Activated CD4-positive, CD25-positive, alpha-beta regulatory T cell treated with anti-CD3 and anti-CD28 coated beads, Interleukin-2, amount 50 U/mL, for 72 hours (primary cell): ENCODE results near the gene HMGN1.

Experiments
- DNase-seq: peaks from one replicate; pipeline ENCODE4 v3.0.0; 2021

Gene HMGN1

GRCh38 chr21:39366563-39366962, 17.7 kb upstream of the HMGN1 start:
- DNase-seq: no peak

- no peak for DNase-seq
Observed at GRCh38 chr21:39364949-39365348, 16.1 kb upstream of the HMGN1 start.

- no peak for DNase-seq
Observed at GRCh38 chr21:39363607-39364555, 15.0 kb upstream of the HMGN1 start.

GRCh38 chr21:39362733-39363132, 13.8 kb upstream of the HMGN1 start:
- no peak for DNase-seq

- no peak for DNase-seq
Observed at GRCh38 chr21:39359382-39359781, 10.5 kb upstream of the HMGN1 start.

GRCh38 chr21:39353295-39353694, 4.4 kb upstream of the HMGN1 start:
- DNase-seq: no peak

GRCh38 chr21:39350094-39351005, 1.5 kb upstream of the HMGN1 start:
- DNase-seq: no peak

- DNase-seq: peak; percentile 97
Observed at GRCh38 chr21:39349211-39350093, 564 bp upstream of the HMGN1 start.

- no peak for DNase-seq
Observed at GRCh38 chr21:39348040-39348354, 891 bp downstream of the HMGN1 start.

GRCh38 chr21:39347537-39347936, 1.4 kb downstream of the HMGN1 start:
- DNase-seq: no peak

GRCh38 chr21:39346671-39347331, 2.1 kb downstream of the HMGN1 start:
- DNase-seq: no peak

- no peak for DNase-seq
Observed at GRCh38 chr21:39346206-39346605, 2.7 kb downstream of the HMGN1 start.

GRCh38 chr21:39345440-39345839, 3.4 kb downstream of the HMGN1 start:
- no peak for DNase-seq

GRCh38 chr21:39344848-39345247, 4.0 kb downstream of the HMGN1 start:
- no peak for DNase-seq

- no peak for DNase-seq
Observed at GRCh38 chr21:39341249-39341923, 7.5 kb downstream of the HMGN1 start.

- no peak for DNase-seq
Observed at GRCh38 chr21:39340687-39341086, 8.2 kb downstream of the HMGN1 start.

- no peak for DNase-seq
Observed at GRCh38 chr21:39339231-39339630, 9.7 kb downstream of the HMGN1 start.

- DNase-seq: no peak
Observed at GRCh38 chr21:39336457-39337008, 12.4 kb downstream of the HMGN1 start.

GRCh38 chr21:39334611-39335010, 14.3 kb downstream of the HMGN1 start:
- no peak for DNase-seq

- DNase-seq: no peak
Observed at GRCh38 chr21:39332175-39332574, 16.7 kb downstream of the HMGN1 start.

GRCh38 chr21:39330001-39330400, 18.9 kb downstream of the HMGN1 start:
- DNase-seq: no peak
